NCI-H1417 (cell line): ENCODE measurements around the gene MTA3.
"Not testable (repeated sequence)": the region's sequence is repeated elsewhere in the genome, so short reads cannot be mapped to it uniquely, and the experiment has no call there.

Experiments used
- DNase-seq, 3 experiments: peaks; one replicate each; lab custom pipeline; 2025; lab: John Stamatoyannopoulos, UW

MTA3 gene

GRCh38 chr2:42607101-42607637 is 38.7 kb downstream of the MTA3 start:
- no peak for DNase-seq

GRCh38 chr2:42613281-42614064 is 45.0 kb downstream of the MTA3 start:
- no peak for DNase-seq

- no peak for DNase-seq
Measured at GRCh38 chr2:42614838-42615237, 46.4 kb downstream of the MTA3 start.

- no peak for DNase-seq
Measured at GRCh38 chr2:42618116-42618515, 49.7 kb downstream of the MTA3 start.

- DNase-seq, result no peak
Measured at GRCh38 chr2:42618972-42619371, 50.5 kb downstream of the MTA3 start.

- DNase-seq, result not testable (repeated sequence)
Measured at GRCh38 chr2:42621626-42622025, 53.2 kb downstream of the MTA3 start.

GRCh38 chr2:42622943-42623676 is 54.7 kb downstream of the MTA3 start:
- DNase-seq, result no peak

GRCh38 chr2:42624047-42624446 is 55.6 kb downstream of the MTA3 start:
- no peak for DNase-seq

GRCh38 chr2:42628024-42628423 is 59.6 kb downstream of the MTA3 start:
- DNase-seq, result not testable (repeated sequence)

- no peak for DNase-seq
Measured at GRCh38 chr2:42636934-42637333, 68.5 kb downstream of the MTA3 start.

- no peak for DNase-seq
Measured at GRCh38 chr2:42638080-42638784, 69.8 kb downstream of the MTA3 start.

- no peak for DNase-seq
Measured at GRCh38 chr2:42639340-42640077, 71.1 kb downstream of the MTA3 start.

GRCh38 chr2:42640261-42640660 is 71.8 kb downstream of the MTA3 start:
- DNase-seq, result no peak

- not testable (repeated sequence) for DNase-seq
Measured at GRCh38 chr2:42642371-42642770, 73.9 kb downstream of the MTA3 start.

GRCh38 chr2:42645551-42645950 is 77.1 kb downstream of the MTA3 start:
- no peak for DNase-seq

GRCh38 chr2:42648796-42649195 is 80.4 kb downstream of the MTA3 start:
- no peak for DNase-seq

- no peak for DNase-seq
Measured at GRCh38 chr2:42651057-42651456, 82.6 kb downstream of the MTA3 start.

GRCh38 chr2:42652086-42652485 is 83.7 kb downstream of the MTA3 start:
- no peak for DNase-seq

GRCh38 chr2:42653039-42653438 is 84.6 kb downstream of the MTA3 start:
- no peak for DNase-seq

GRCh38 chr2:42653908-42654445 is 85.5 kb downstream of the MTA3 start:
- DNase-seq, result no peak

- DNase-seq, result no peak
Measured at GRCh38 chr2:42658306-42658705, 89.9 kb downstream of the MTA3 start.

- DNase-seq, result no peak
Measured at GRCh38 chr2:42659609-42660008, 91.2 kb downstream of the MTA3 start.
